ENCODE results near the gene POLR2H. TPM values are rescaled to one million over a fixed set of nuclear protein-coding genes. Genes with fewer than 3 reads are reported as not detected.

The POLR2H gene
- total RNA-seq, 2 experiments from 2014 or later, result 100.0 to 103 TPM

GRCh38 chr3:184377882-184378445 lies 16.5 kb downstream of the POLR2H start, which contains the start of gene THPO:
Gene THPO (minus strand): TSS chr3:184378207. CDS start chr3:184376259, 1,948 bp downstream.
- ChIA-PET CTCF (interaction anchor here (0.5 to 1.3 kb wide), 2 partner anchors 136 to 160 kb away, joined by 3 to 4 read pairs; no protein-coding TSS in a partner anchor), POLR2A (no interaction called here)
- no peaks in the 10 kb centered on the region for H3K9me3 Mint-ChIP-seq
- DNase-seq, result no peak
- H3K36me3 Mint-ChIP-seq, result no peaks in the 10 kb centered on the region
- H3K4me1 Mint-ChIP-seq (ENCODE audit: low read depth), result peaks cover 9% of the 10 kb centered on the region
- intact Hi-C loops (cut with micrococcal nuclease), result no loop called here
- H3K27me3 Mint-ChIP-seq, result peaks cover 45% of the 10 kb centered on the region
- no peak within 1 kb of the TSS for H3K27ac Mint-ChIP-seq
- no peak within 1 kb of the TSS for H3K4me3 Mint-ChIP-seq

DNA sequence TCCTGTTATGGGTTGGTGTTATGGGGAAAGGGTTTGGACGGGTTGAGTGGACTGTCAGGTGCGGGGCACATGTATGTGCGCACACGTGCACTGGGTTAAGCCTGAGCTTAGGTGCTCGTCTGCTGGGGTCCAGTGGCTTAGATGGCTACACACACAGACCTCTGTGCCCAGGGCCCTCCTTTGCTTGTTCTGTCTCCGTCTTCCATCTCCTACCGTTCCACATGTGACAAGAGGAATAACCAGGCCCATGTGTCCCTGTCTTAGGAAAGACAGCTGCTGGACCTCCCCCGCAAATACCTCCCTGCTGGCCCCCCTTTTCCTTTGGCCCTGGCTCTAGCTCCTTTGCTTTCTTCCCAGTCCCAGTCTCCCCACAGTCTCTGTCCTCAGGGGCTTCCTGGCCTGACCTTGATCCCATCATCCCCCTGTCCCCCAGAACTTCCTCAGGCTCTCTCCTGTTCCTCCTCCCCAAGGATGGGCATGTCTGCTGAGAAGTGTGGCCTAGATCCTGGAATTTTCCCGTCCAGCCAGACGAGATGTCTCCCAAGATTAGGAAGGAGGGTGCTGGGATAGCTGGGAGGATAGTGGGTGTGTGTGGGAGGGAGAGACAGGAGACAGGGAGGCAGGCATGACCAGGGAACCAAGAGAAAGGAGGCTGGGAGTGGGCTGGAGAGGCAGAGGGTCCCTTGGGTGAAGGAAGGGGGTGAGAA lies 17.3 kb downstream of the POLR2H start:
- intact Hi-C loops (cut with micrococcal nuclease), result no loop called here
- Mint-ChIP-seq H3K4me3 (peak overlapping the region; percentile 59), H3K27me3 (peaks cover 50% of the 10 kb centered on the region), H3K9me3 (no peaks in the 10 kb centered on the region), H3K27ac (no peak overlapping the region), H3K4me1 (ENCODE audit: low read depth) (peaks cover 9% of the 10 kb centered on the region), H3K36me3 (no peaks in the 10 kb centered on the region)
- ChIA-PET CTCF (no interaction called here), POLR2A (interaction anchor here (0.7 kb wide), 1 partner anchor 11 kb away, joined by 3 read pairs; no protein-coding TSS in a partner anchor)
- no peak for DNase-seq

- intact Hi-C loops (cut with micrococcal nuclease), result no loop called here
- Mint-ChIP-seq H3K27ac (no peak within 1 kb of the TSS), H3K27me3 (peaks cover 55% of the 10 kb centered on the region), H3K4me1 (ENCODE audit: low read depth) (peaks cover 9% of the 10 kb centered on the region), H3K9me3 (no peaks in the 10 kb centered on the region), H3K4me3 (peak within 1 kb of the TSS; percentile 59), H3K36me3 (no peaks in the 10 kb centered on the region)
- no peak for DNase-seq
- ChIA-PET POLR2A (interaction anchor here (0.7 kb wide), 1 partner anchor 10 kb away, joined by 3 read pairs; no protein-coding TSS in a partner anchor), CTCF (interaction anchor here (0.7 kb wide), 1 partner anchor 8 kb away, joined by 4 read pairs; no protein-coding TSS in a partner anchor)
Measured at GRCh38 chr3:184379358-184380184, 18.1 kb downstream of the POLR2H start, which contains the start of gene CHRD. Gene CHRD (plus strand): TSS chr3:184380054. CDS start chr3:184380319, 265 bp downstream.

DNA sequence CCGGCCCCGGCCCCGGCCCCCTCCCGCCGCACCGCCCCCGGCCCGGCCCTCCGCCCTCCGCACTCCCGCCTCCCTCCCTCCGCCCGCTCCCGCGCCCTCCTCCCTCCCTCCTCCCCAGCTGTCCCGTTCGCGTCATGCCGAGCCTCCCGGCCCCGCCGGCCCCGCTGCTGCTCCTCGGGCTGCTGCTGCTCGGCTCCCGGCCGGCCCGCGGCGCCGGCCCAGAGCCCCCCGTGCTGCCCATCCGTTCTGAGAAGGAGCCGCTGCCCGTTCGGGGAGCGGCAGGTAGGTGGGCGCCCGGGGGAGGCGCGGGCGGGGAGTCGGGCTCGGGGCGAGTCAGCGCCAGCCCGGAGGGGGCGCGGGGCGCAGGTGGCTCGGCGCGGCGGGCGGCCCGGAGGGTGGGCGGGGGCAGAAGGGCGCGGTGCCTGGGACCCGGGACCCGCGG lies 18.7 kb downstream of the POLR2H start:
- ChIA-PET POLR2A (no interaction called here), CTCF (interaction anchor here (0.7 to 1.9 kb wide), 2 partner anchors 8 to 9 kb away, joined by 4 to 17 read pairs; no protein-coding TSS in a partner anchor)
- Mint-ChIP-seq H3K4me3 (no peak overlapping the region), H3K27me3 (peaks cover 60% of the 10 kb centered on the region), H3K4me1 (ENCODE audit: low read depth) (peaks cover 9% of the 10 kb centered on the region), H3K9me3 (no peaks in the 10 kb centered on the region), H3K27ac (no peak overlapping the region), H3K36me3 (no peaks in the 10 kb centered on the region)
- intact Hi-C loops (cut with micrococcal nuclease), result no loop called here
- DNase-seq, result peak; percentile 49

DNA sequence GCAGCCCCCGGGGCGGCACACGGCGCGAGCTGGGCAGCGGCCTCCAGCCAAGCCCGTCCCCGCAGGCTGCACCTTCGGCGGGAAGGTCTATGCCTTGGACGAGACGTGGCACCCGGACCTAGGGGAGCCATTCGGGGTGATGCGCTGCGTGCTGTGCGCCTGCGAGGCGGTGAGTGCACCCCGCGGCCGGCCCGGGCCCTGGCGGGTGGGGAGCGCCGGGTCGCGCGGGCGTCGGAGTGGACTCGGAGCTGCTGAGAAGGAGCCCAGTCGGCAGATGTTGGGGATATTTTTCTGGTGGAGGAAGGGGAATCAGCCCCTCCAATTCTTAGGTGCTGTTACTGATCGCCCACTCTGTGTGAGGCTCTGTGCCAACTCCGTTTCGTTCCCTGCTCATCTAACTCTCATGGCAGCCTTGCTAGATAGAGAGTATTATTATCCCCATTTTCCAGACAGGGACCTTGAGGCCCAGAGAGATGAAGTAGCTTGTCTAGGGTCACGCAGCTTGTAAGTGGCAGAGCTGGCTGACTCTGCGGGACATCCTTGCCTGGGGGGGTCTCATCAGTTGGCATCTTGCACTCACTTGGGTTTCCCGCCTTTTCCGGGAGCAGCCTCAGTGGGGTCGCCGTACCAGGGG lies 19.2 kb downstream of the POLR2H start:
- Mint-ChIP-seq H3K9me3 (no peaks in the 10 kb centered on the region), H3K36me3 (no peaks in the 10 kb centered on the region), H3K4me3 (peak overlapping the region; percentile 43), H3K4me1 (ENCODE audit: low read depth) (peaks cover 9% of the 10 kb centered on the region), H3K27me3 (peaks cover 56% of the 10 kb centered on the region), H3K27ac (no peak overlapping the region)
- DNase-seq, result no peak
- intact Hi-C loops (cut with micrococcal nuclease), result no loop called here
- ChIA-PET POLR2A (interaction anchor here (0.6 kb wide), 1 partner anchor 35 kb away, joined by 3 read pairs; no protein-coding TSS in a partner anchor), CTCF (interaction anchor here (1.3 to 1.9 kb wide), 2 partner anchors 9 to 331 kb away, joined by 5 to 17 read pairs; partner anchors contain the start of gene MAGEF1)

- peaks cover 9% of the 10 kb centered on the region for H3K4me1 Mint-ChIP-seq (ENCODE audit: low read depth)
- ChIA-PET CTCF (interaction anchor here (1.3 to 1.9 kb wide), 3 partner anchors 10 to 330 kb away, joined by 3 to 17 read pairs (median 5); partner anchors contain the start of gene MAGEF1), POLR2A (interaction anchor here (0.6 kb wide), 1 partner anchor 34 kb away, joined by 3 read pairs; no protein-coding TSS in a partner anchor)
- no peak overlapping the region for H3K4me3 Mint-ChIP-seq
- no peaks in the 10 kb centered on the region for H3K36me3 Mint-ChIP-seq
- H3K9me3 Mint-ChIP-seq, result no peaks in the 10 kb centered on the region
- H3K27ac Mint-ChIP-seq, result no peak overlapping the region
- no peak for DNase-seq
- intact Hi-C loops (cut with micrococcal nuclease), result no loop called here
- peaks cover 59% of the 10 kb centered on the region for H3K27me3 Mint-ChIP-seq
Measured at GRCh38 chr3:184381261-184382224, 20.0 kb downstream of the POLR2H start.

DNA sequence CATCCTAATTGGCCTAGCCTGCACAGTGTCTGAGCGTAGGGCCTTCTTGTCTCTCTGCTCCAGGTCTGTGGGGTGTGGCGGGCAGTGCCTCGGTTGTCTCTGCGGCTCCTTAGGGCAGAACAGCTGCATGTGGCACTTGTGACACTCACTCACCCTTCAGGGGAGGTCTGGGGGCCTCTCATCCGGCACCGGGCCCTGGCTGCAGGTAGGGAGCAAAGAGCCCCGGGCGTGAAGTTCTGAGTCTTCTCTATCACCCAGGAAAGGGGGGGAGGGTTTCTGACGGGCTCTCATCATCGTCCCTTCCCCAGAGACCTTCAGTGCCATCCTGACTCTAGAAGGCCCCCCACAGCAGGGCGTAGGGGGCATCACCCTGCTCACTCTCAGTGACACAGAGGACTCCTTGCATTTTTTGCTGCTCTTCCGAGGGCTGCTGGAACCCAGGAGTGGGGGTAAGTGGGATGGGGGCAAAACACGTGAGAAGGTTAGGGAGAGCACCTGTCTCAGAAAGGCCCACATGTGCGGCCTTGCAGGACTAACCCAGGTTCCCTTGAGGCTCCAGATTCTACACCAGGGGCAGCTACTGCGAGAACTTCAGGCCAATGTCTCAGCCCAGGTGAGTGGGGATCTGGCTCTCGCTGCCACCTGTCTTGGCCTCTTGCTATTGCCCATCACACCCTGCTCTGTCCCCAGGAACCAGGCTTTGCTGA lies 21.0 kb downstream of the POLR2H start:
- Mint-ChIP-seq H3K27me3 (peaks cover 53% of the 10 kb centered on the region), H3K4me1 (ENCODE audit: low read depth) (peaks cover 9% of the 10 kb centered on the region), H3K9me3 (no peaks in the 10 kb centered on the region), H3K4me3 (no peak overlapping the region), H3K27ac (no peak overlapping the region), H3K36me3 (no peaks in the 10 kb centered on the region)
- DNase-seq, result no peak
- intact Hi-C loops (cut with micrococcal nuclease), result no loop called here
- CTCF ChIA-PET, result interaction anchor here (1.3 to 1.9 kb wide), 2 partner anchors 11 to 158 kb away, joined by 3 to 17 read pairs; no protein-coding TSS in a partner anchor
- POLR2A ChIA-PET, result no interaction called here

DNA sequence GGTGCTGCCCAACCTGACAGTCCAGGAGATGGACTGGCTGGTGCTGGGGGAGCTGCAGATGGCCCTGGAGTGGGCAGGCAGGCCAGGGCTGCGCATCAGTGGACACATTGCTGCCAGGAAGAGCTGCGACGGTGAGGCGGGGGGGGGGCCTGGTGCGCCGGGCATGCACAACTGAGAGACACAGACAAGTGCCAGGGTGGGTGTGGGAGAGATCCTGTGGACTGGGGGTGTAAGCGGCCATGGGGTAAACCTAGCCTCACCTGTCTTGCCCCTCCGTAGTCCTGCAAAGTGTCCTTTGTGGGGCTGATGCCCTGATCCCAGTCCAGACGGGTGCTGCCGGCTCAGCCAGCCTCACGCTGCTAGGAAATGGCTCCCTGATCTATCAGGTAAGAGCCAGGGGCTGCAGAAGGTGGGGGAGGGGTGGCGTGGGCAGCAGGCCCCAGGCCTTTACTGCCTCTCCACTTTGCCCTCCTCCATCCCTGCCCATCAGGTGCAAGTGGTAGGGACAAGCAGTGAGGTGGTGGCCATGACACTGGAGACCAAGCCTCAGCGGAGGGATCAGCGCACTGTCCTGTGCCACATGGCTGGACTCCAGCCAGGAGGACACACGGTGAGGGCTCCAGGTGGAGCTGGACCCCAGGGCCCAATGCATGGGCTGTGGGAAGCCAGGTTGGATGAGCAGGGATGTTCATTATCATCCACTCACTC lies 21.7 kb downstream of the POLR2H start:
- no peaks in the 10 kb centered on the region for H3K36me3 Mint-ChIP-seq
- DNase-seq, result no peak
- no peak overlapping the region for H3K4me3 Mint-ChIP-seq
- no peak overlapping the region for H3K27ac Mint-ChIP-seq
- peaks cover 50% of the 10 kb centered on the region for H3K27me3 Mint-ChIP-seq
- H3K9me3 Mint-ChIP-seq, result no peaks in the 10 kb centered on the region
- ChIA-PET POLR2A (interaction anchor here (0.6 kb wide), 1 partner anchor 20 kb away, joined by 3 read pairs; no protein-coding TSS in a partner anchor), CTCF (interaction anchor here (2.3 to 2.4 kb wide), 2 partner anchors 11 to 130 kb away, joined by 6 to 23 read pairs; no protein-coding TSS in a partner anchor)
- peaks cover 9% of the 10 kb centered on the region for H3K4me1 Mint-ChIP-seq (ENCODE audit: low read depth)
- intact Hi-C loops (cut with micrococcal nuclease), result no loop called here

GRCh38 chr3:184384342-184384741 lies 22.8 kb downstream of the POLR2H start:
- no peak overlapping the region for H3K4me3 Mint-ChIP-seq
- H3K4me1 Mint-ChIP-seq (ENCODE audit: low read depth), result peaks cover 7% of the 10 kb centered on the region
- no peaks in the 10 kb centered on the region for H3K36me3 Mint-ChIP-seq
- ChIA-PET CTCF (interaction anchor here (2.3 to 2.4 kb wide), 2 partner anchors 12 to 129 kb away, joined by 6 to 23 read pairs; no protein-coding TSS in a partner anchor), POLR2A (no interaction called here)
- peaks cover 39% of the 10 kb centered on the region for H3K27me3 Mint-ChIP-seq
- no peak for DNase-seq
- no peaks in the 10 kb centered on the region for H3K9me3 Mint-ChIP-seq
- H3K27ac Mint-ChIP-seq, result no peak overlapping the region
- intact Hi-C loops (cut with micrococcal nuclease), result no loop called here
